GM12892 (cell line): ENCODE data around the gene TTYH3.

Experiments
- POLR2AphosphoS5 ChIP-seq: IDR thresholded peaks from 2 replicates; pipeline ENCODE4 v1.6.1; 2011; ENCODE audit warnings: low read depth, low read length, control low read depth
- TAF1 ChIP-seq: IDR thresholded peaks from 2 replicates; pipeline ENCODE4 v1.6.1; 2011; ENCODE audit warnings: low read depth, mild to moderate bottlenecking, control low read depth, low read length, borderline replicate concordance

GRCh38 chr7:2706685-2707126 is 74.9 kb downstream of the TTYH3 start:
- TF ChIP-seq POLR2AphosphoS5 (no peak), TAF1 (no peak)
